ENCODE measurements around the gene MBNL2.
A peak's percentile ranks its signal among the peaks of the same experiment; 100 is the strongest.

MBNL2 gene

DNA sequence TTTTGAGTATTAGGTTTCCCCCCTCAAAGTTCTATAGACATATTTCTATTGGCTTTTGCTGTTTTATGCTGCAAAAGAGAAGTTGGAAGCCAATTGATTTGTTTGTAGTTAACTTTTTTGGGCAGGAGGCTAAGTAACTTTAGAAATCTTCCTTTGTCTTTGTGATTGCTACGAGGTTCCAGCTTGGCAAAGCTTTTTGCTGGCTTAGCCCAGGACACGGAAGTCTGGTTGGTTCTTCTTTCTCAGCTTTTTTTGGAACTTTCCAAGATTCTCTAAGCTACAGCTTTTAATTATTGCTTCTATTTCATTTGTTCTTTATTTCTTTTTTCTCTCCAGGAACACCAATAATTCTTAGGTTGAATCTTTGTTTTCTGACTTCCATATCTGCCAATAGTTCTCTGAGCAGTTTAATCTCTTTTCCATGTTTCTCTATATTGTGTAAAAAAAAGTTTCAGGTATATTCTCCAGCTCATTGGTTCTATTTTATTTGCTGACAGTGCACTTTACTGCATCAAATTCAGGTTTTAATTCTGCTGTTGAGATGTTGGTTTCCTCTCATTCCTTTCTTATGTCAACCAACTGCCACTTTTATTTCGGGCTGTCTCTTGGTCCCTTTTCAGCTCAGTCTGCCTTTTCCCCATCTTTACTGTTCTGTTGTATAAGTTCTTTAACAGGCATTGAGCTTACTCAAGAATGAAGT, 27.8 kb downstream of the MBNL2 start:
- WGBS (ENCODE audit: insufficient coverage), result 97% methylated on average over 3 of the region's 3 CpGs
- POLR2A ChIA-PET, result interaction anchor here (0.6 kb wide), 1 partner anchor 24 kb away, joined by 3 read pairs; no protein-coding TSS in a partner anchor

DNA sequence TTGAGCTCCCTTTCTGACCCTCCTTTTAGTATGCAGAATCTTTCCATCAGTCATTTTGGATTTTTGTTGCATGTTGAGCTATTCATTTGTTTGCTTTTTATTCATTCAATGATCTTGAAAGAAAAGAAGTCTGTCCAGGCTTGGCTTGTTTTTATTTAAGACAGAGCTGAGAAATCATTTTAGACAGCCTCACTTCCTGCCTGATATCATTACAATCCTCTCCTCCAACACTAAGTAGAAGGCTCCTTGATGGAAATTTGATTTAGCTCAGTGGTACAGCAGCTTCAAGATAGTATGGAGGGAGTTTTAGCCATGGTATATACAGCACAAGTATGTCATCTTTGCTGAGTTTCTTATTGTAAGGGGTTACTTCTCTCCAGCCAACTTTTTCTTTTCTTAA, 28.4 kb downstream of the MBNL2 start:
- Histone ChIP-seq H3K4me1 (ENCODE audit: control extremely low read depth in 1 of 4, control insufficient read depth in 4 of 4, insufficient read depth in 4 of 4, low read length in 3 of 4) (no peaks in the 10 kb centered on the region), H3K27me3 (replicated peaks in 2 of 5; ENCODE audit: control insufficient read depth in 4 of 5, insufficient read depth in 5 of 5, low read length in 4 of 5) (no peaks in the 10 kb centered on the region), H3K4me3 (ENCODE audit: control insufficient read depth in 1 of 7, extremely low read depth in 1 of 7, insufficient read depth in 4 of 7, low read depth in 2 of 7, low read length in 6 of 7) (no peak overlapping the region), H3K9me3 (ENCODE audit: control extremely low read depth in 1 of 5, control insufficient read depth in 4 of 5, insufficient read depth in 2 of 5, low read depth in 1 of 5, low read length in 4 of 5) (no peaks in the 10 kb centered on the region), H3K27ac (ENCODE audit: insufficient read depth in 1 of 2, low read depth in 1 of 2, low read length in 2 of 2, poor library complexity in 1 of 2, severe bottlenecking in 2 of 2) (no peak overlapping the region), H3K36me3 (ENCODE audit: control insufficient read depth in 4 of 4, insufficient read depth in 4 of 4, low read length in 3 of 4) (no peaks in the 10 kb centered on the region)
- CTCF ChIA-PET, result interaction anchor here (0.9 to 2.1 kb wide), 6 partner anchors 11 to 94 kb away, joined by 3 to 9 read pairs (median 4); partner anchors contain the start of gene MBNL2
- no peak for DNase-seq
- POLR2A ChIA-PET, result interaction anchor here (0.6 kb wide), 1 partner anchor 24 kb away, joined by 3 read pairs; no protein-coding TSS in a partner anchor

More for the DNA sequence above, 27.8 kb downstream of the MBNL2 start:
- no peak overlapping the region for H3K27ac ChIP-seq (ENCODE audit: insufficient read depth in 1 of 2, low read depth in 1 of 2, low read length in 2 of 2, poor library complexity in 1 of 2, severe bottlenecking in 2 of 2)
- H3K36me3 ChIP-seq (ENCODE audit: control insufficient read depth in 4 of 4, insufficient read depth in 4 of 4, low read length in 3 of 4), result no peaks in the 10 kb centered on the region
- no peak for DNase-seq
- no peaks in the 10 kb centered on the region for H3K27me3 ChIP-seq (replicated peaks in 2 of 5; ENCODE audit: control insufficient read depth in 4 of 5, insufficient read depth in 5 of 5, low read length in 4 of 5)
- H3K4me3 ChIP-seq (ENCODE audit: control insufficient read depth in 1 of 7, extremely low read depth in 1 of 7, insufficient read depth in 4 of 7, low read depth in 2 of 7, low read length in 6 of 7), result no peak overlapping the region
- H3K9me3 ChIP-seq (ENCODE audit: control extremely low read depth in 1 of 5, control insufficient read depth in 4 of 5, insufficient read depth in 2 of 5, low read depth in 1 of 5, low read length in 4 of 5), result no peaks in the 10 kb centered on the region
- H3K4me1 ChIP-seq (ENCODE audit: control extremely low read depth in 1 of 4, control insufficient read depth in 4 of 4, insufficient read depth in 4 of 4, low read length in 3 of 4), result no peaks in the 10 kb centered on the region
- CTCF ChIA-PET, result interaction anchor here (0.9 to 2.1 kb wide), 6 partner anchors 10 to 95 kb away, joined by 3 to 9 read pairs (median 4); partner anchors contain the start of gene MBNL2

- Histone ChIP-seq H3K27ac (ENCODE audit: insufficient read depth in 1 of 2, low read depth in 1 of 2, low read length in 2 of 2, poor library complexity in 1 of 2, severe bottlenecking in 2 of 2) (no peak overlapping the region), H3K27me3 (replicated peaks in 2 of 5; ENCODE audit: control insufficient read depth in 4 of 5, insufficient read depth in 5 of 5, low read length in 4 of 5) (no peaks in the 10 kb centered on the region), H3K9me3 (ENCODE audit: control extremely low read depth in 1 of 5, control insufficient read depth in 4 of 5, insufficient read depth in 2 of 5, low read depth in 1 of 5, low read length in 4 of 5) (no peaks in the 10 kb centered on the region), H3K36me3 (ENCODE audit: control insufficient read depth in 4 of 4, insufficient read depth in 4 of 4, low read length in 3 of 4) (no peaks in the 10 kb centered on the region), H3K4me1 (ENCODE audit: control extremely low read depth in 1 of 4, control insufficient read depth in 4 of 4, insufficient read depth in 4 of 4, low read length in 3 of 4) (peaks cover 2 to 7% (median 4%) of the 10 kb centered on the region in 4 experiments), H3K4me3 (ENCODE audit: control insufficient read depth in 1 of 7, extremely low read depth in 1 of 7, insufficient read depth in 4 of 7, low read depth in 2 of 7, low read length in 6 of 7) (no peak overlapping the region)
- DNase-seq, result no peak
- POLR2A ChIA-PET, result no interaction called here
- CTCF ChIA-PET, result no interaction called here
- WGBS (ENCODE audit: insufficient coverage), result no CpG with 5 or more reads among the region's 1 CpG
Observed at GRCh38 chr13:97252735-97253134, 30.6 kb downstream of the MBNL2 start.

DNA sequence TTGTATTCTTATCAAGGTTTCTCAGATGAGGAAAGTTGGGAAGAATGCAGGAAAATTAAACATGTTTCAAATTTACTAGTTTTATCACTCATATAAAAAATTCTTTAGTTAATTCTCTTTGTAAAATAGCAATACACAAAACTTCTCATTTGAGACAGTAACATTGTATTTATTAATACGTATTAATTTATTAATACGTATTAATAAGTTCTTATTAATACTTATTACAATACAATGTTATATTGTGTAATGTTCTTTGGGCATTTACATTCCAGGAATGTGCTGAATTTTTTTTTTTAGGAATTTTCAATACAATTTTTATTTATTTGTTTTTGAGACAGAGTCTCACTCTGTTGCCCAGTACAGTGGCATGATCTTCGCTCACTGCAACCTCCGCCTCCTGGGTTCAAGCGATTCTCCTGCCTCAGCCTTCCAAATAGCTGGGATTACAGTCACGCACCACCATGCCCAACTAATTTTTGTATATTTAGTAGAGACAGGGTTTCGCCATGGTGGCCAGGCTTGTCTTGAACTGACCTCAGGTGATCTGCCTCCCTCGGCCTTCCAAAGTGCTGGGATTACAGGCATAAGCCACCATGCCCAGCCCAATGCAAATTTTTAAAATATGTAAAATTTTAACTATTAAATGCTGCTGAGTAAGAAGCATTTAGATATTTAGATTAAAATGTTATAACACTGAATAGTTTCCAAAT, 31.6 kb downstream of the MBNL2 start:
- H3K27me3 ChIP-seq (replicated peaks in 2 of 5; ENCODE audit: control insufficient read depth in 4 of 5, insufficient read depth in 5 of 5, low read length in 4 of 5), result no peaks in the 10 kb centered on the region
- no peak overlapping the region for H3K27ac ChIP-seq (ENCODE audit: insufficient read depth in 1 of 2, low read depth in 1 of 2, low read length in 2 of 2, poor library complexity in 1 of 2, severe bottlenecking in 2 of 2)
- no peak overlapping the region for H3K4me3 ChIP-seq (ENCODE audit: control insufficient read depth in 1 of 7, extremely low read depth in 1 of 7, insufficient read depth in 4 of 7, low read depth in 2 of 7, low read length in 6 of 7)
- CTCF ChIA-PET, result no interaction called here
- POLR2A ChIA-PET, result no interaction called here
- H3K9me3 ChIP-seq (ENCODE audit: control extremely low read depth in 1 of 5, control insufficient read depth in 4 of 5, insufficient read depth in 2 of 5, low read depth in 1 of 5, low read length in 4 of 5), result no peaks in the 10 kb centered on the region
- peaks cover 2 to 16% (median 10%) of the 10 kb centered on the region in 4 experiments for H3K4me1 ChIP-seq (ENCODE audit: control extremely low read depth in 1 of 4, control insufficient read depth in 4 of 4, insufficient read depth in 4 of 4, low read length in 3 of 4)
- no peaks in the 10 kb centered on the region for H3K36me3 ChIP-seq (ENCODE audit: control insufficient read depth in 4 of 4, insufficient read depth in 4 of 4, low read length in 3 of 4)
- whole genome bisulfite sequencing (ENCODE audit: insufficient coverage), result no CpG with 5 or more reads among the region's 8 CpGs
- no peak for DNase-seq

DNA sequence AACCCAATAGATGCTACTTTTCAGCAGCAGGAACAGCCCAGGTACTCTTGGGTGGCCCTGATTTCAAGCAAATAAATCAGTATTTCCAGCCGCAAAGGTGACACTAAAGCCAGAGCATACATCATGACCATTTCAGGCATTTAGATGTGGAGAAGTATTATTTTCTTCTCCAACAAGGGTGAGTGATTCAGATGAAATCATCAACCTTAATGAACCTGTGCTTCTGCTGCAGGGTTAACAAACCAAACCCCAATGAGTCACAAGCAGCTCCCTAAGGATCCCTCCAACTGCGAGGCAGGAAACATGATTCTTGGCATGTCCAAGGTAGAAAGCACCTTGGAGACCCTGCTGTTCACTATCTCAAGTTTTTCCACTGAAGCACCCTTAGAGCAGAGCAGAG, 32.7 kb downstream of the MBNL2 start:
- Histone ChIP-seq H3K27ac (ENCODE audit: insufficient read depth in 1 of 2, low read depth in 1 of 2, low read length in 2 of 2, poor library complexity in 1 of 2, severe bottlenecking in 2 of 2) (no peak overlapping the region), H3K4me3 (ENCODE audit: control insufficient read depth in 1 of 7, extremely low read depth in 1 of 7, insufficient read depth in 4 of 7, low read depth in 2 of 7, low read length in 6 of 7) (no peak overlapping the region), H3K9me3 (ENCODE audit: control extremely low read depth in 1 of 5, control insufficient read depth in 4 of 5, insufficient read depth in 2 of 5, low read depth in 1 of 5, low read length in 4 of 5) (no peaks in the 10 kb centered on the region), H3K27me3 (replicated peaks in 2 of 5; ENCODE audit: control insufficient read depth in 4 of 5, insufficient read depth in 5 of 5, low read length in 4 of 5) (no peaks in the 10 kb centered on the region), H3K4me1 (ENCODE audit: control extremely low read depth in 1 of 4, control insufficient read depth in 4 of 4, insufficient read depth in 4 of 4, low read length in 3 of 4) (peaks cover 2 to 20% (median 10%) of the 10 kb centered on the region in 4 experiments), H3K36me3 (ENCODE audit: control insufficient read depth in 4 of 4, insufficient read depth in 4 of 4, low read length in 3 of 4) (no peaks in the 10 kb centered on the region)
- no peak for DNase-seq
- ChIA-PET CTCF (interaction anchor here (0.5 kb wide), 1 partner anchor 1878 kb away, joined by 3 read pairs; no protein-coding TSS in a partner anchor), POLR2A (no interaction called here)
- 100% methylated on average over 2 of the region's 2 CpGs for WGBS (ENCODE audit: insufficient coverage)

GRCh38 chr13:97255515-97256021, 33.4 kb downstream of the MBNL2 start:
- CTCF ChIA-PET, result no interaction called here
- 17% methylated on average over 1 of the region's 3 CpGs for WGBS (ENCODE audit: insufficient coverage)
- no peak overlapping the region for H3K27ac ChIP-seq (ENCODE audit: insufficient read depth in 1 of 2, low read depth in 1 of 2, low read length in 2 of 2, poor library complexity in 1 of 2, severe bottlenecking in 2 of 2)
- H3K27me3 ChIP-seq (replicated peaks in 2 of 5; ENCODE audit: control insufficient read depth in 4 of 5, insufficient read depth in 5 of 5, low read length in 4 of 5), result no peaks in the 10 kb centered on the region
- DNase-seq, result peak in 1 of 3 donors; percentile 21
- no peak overlapping the region for H3K4me3 ChIP-seq (ENCODE audit: control insufficient read depth in 1 of 7, extremely low read depth in 1 of 7, insufficient read depth in 4 of 7, low read depth in 2 of 7, low read length in 6 of 7)
- H3K9me3 ChIP-seq (ENCODE audit: control extremely low read depth in 1 of 5, control insufficient read depth in 4 of 5, insufficient read depth in 2 of 5, low read depth in 1 of 5, low read length in 4 of 5), result no peaks in the 10 kb centered on the region
- peaks cover 2 to 20% (median 10%) of the 10 kb centered on the region in 4 experiments for H3K4me1 ChIP-seq (ENCODE audit: control extremely low read depth in 1 of 4, control insufficient read depth in 4 of 4, insufficient read depth in 4 of 4, low read length in 3 of 4)
- no peaks in the 10 kb centered on the region for H3K36me3 ChIP-seq (ENCODE audit: control insufficient read depth in 4 of 4, insufficient read depth in 4 of 4, low read length in 3 of 4)
- POLR2A ChIA-PET, result no interaction called here

DNA sequence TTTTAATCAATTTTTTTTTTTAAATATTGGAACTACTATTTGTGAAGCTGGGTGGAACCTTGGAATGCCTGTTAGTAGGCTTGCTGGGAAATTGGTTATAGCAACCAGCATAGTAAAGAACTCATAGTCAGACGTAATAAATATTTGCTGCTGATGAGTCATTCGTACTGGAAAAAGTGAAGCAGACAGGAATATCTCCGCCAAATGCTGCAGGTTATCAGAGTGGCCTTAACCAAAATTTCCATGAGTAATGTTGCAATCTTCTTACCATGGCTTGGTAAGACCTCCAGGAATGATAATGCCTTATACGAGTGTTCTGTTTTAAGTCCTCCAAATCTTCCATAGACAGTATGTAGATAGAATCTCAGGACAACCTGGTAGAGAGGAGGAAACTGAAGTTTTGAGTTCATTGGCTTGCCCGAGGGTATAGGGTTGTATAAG, 34.2 kb downstream of the MBNL2 start:
- Histone ChIP-seq H3K36me3 (ENCODE audit: control insufficient read depth in 4 of 4, insufficient read depth in 4 of 4, low read length in 3 of 4) (no peaks in the 10 kb centered on the region), H3K9me3 (ENCODE audit: control extremely low read depth in 1 of 5, control insufficient read depth in 4 of 5, insufficient read depth in 2 of 5, low read depth in 1 of 5, low read length in 4 of 5) (no peaks in the 10 kb centered on the region), H3K27me3 (replicated peaks in 2 of 5; ENCODE audit: control insufficient read depth in 4 of 5, insufficient read depth in 5 of 5, low read length in 4 of 5) (no peaks in the 10 kb centered on the region), H3K27ac (ENCODE audit: insufficient read depth in 1 of 2, low read depth in 1 of 2, low read length in 2 of 2, poor library complexity in 1 of 2, severe bottlenecking in 2 of 2) (no peak overlapping the region), H3K4me1 (ENCODE audit: control extremely low read depth in 1 of 4, control insufficient read depth in 4 of 4, insufficient read depth in 4 of 4, low read length in 3 of 4) (peaks cover 2 to 20% (median 10%) of the 10 kb centered on the region in 4 experiments), H3K4me3 (ENCODE audit: control insufficient read depth in 1 of 7, extremely low read depth in 1 of 7, insufficient read depth in 4 of 7, low read depth in 2 of 7, low read length in 6 of 7) (no peak overlapping the region)
- DNase-seq, result peak in 2 of 3 donors; percentile 17 to 35
- 95% methylated on average over 4 of the region's 5 CpGs for WGBS (ENCODE audit: insufficient coverage)
- POLR2A ChIA-PET, result no interaction called here
- CTCF ChIA-PET, result no interaction called here
